SK-N-MC (cell line): Measurements from ENCODE around the gene MYCBPAP.

Source experiments
- EZH2 ChIP-seq: fragments of 200-600 bp; sonication (generic); IDR thresholded peaks from one replicate; pipeline ENCODE4 v1.6.1; 2017; ENCODE audit warnings: antibody characterized with exemption
- POLR2AphosphoS5 ChIP-seq: IDR thresholded peaks from 2 replicates; pipeline ENCODE4 v1.6.1; 2012; ENCODE audit warnings: mild to moderate bottlenecking, low read depth, low read length, borderline replicate concordance

GRCh38 chr17:50498021-50498874, 10.0 kb upstream of the MYCBPAP start:
- TF ChIP-seq EZH2: no peak
- no peak for TF ChIP-seq POLR2AphosphoS5
